ENCODE data around the gene RAD51B.

DNA sequence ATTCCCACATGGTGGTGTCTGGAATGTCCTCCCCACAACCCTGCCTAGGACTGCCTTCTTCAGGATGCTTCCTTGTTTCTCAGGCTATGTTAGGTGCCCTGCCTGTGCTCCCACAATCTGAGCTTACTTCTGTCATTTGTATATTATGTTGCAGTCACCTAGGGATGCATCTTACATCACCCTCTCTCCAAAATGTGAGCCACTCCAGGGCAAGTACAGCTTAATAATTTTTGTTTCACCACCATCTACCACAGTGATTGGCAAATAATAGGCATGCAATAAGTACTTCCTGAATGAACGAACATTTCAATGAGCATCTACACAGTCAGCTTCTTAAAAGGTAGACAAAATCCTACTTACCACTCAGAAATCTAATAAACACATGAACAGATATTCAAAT, 40.8 kb upstream of the RAD51B start:
- TF ChIP-seq POLR2A (IDR thresholded peaks at IDR 0.05) = no peak
- TF ChIP-seq, protein P1, sequence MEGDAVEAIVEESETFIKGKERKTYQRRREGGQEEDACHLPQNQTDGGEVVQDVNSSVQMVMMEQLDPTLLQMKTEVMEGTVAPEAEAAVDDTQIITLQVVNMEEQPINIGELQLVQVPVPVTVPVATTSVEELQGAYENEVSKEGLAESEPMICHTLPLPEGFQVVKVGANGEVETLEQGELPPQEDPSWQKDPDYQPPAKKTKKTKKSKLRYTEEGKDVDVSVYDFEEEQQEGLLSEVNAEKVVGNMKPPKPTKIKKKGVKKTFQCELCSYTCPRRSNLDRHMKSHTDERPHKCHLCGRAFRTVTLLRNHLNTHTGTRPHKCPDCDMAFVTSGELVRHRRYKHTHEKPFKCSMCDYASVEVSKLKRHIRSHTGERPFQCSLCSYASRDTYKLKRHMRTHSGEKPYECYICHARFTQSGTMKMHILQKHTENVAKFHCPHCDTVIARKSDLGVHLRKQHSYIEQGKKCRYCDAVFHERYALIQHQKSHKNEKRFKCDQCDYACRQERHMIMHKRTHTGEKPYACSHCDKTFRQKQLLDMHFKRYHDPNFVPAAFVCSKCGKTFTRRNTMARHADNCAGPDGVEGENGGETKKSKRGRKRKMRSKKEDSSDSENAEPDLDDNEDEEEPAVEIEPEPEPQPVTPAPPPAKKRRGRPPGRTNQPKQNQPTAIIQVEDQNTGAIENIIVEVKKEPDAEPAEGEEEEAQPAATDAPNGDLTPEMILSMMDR (IDR thresholded peaks at IDR 0.05) = no peak
- no peak for TF ChIP-seq EP300 (IDR thresholded peaks at IDR 0.05)
